ENCODE measurements around the gene CLCN5. TPM values are rescaled to one million over a fixed set of nuclear protein-coding genes. Genes with fewer than 3 reads are reported as not detected.

Gene CLCN5
- polyA plus RNA-seq, 2 of the 4 experiments (the other 2 are of a cell fraction), result 2.6 to 5.2 TPM

- no peak overlapping the region for H3K4me2 ChIP-seq
- TF ChIP-seq USF2 (IDR thresholded peaks at IDR 0.05), result no peak
- TF ChIP-seq CHD2 (IDR thresholded peaks at IDR 0.05; ENCODE audit: low read length, partially characterized antibody), result no peak
- TF ChIP-seq MAX (IDR thresholded peaks at IDR 0.05), result no peak
- no peak for TF ChIP-seq KDM1A (IDR thresholded peaks at IDR 0.05; ENCODE audit: low read depth)
- TF ChIP-seq FOXS1 (CRISPR knock-in tag; IDR thresholded peaks at IDR 0.05), result no peak
- TF ChIP-seq FOSB (CRISPR knock-in tag; IDR thresholded peaks at IDR 0.05), result no peak
- ChIA-PET POLR2A (no interaction called here), CTCF (interaction anchor here (0.5 to 2.9 kb wide), 6 partner anchors 14 to 116 kb away, joined by 3 to 7 read pairs (median 4); no protein-coding TSS in a partner anchor)
- no peak overlapping the region for H3K27ac ChIP-seq
- WGBS (ENCODE audit: missing lambda C conversion rate), result 67% methylated on average over 5 of the region's 5 CpGs
- no peak for ATAC-seq
- no peak for FAIRE-seq
- no peaks in the 10 kb centered on the region for H3K9me3 ChIP-seq
- no peak for DNase-seq (ENCODE audit: low read depth in 1 of 2, low spot score in 1 of 2)
- H3K4me1 ChIP-seq, result peaks cover 6% of the 10 kb centered on the region; the same call in 1 of the 3 replicates
- H3K4me3 ChIP-seq, result no peak overlapping the region
These were observed 44.8 kb upstream of the CLCN5 start for GRCh38 chrX:49877397-49878101.

- ChIA-PET POLR2A (interaction anchor here (0.6 kb wide), 1 partner anchor 686 kb away, joined by 3 read pairs; no protein-coding TSS in a partner anchor), CTCF (interaction anchor here (0.5 to 2.9 kb wide), 6 partner anchors 10 to 117 kb away, joined by 3 to 10 read pairs (median 4); no protein-coding TSS in a partner anchor)
- TF ChIP-seq CBX2 (IDR thresholded peaks at IDR 0.05; ENCODE audit: borderline replicate concordance, low read depth) (no peak), KDM1A (IDR thresholded peaks at IDR 0.05; ENCODE audit: low read depth) (no peak), MAFK (IDR thresholded peaks at IDR 0.05; ENCODE audit: partially characterized antibody) (no peak), GATA3 (IDR thresholded peaks at IDR 0.05; ENCODE audit: borderline replicate concordance) (no peak), POLR2A (IDR thresholded peaks at IDR 0.05; ENCODE audit: low read length) (no peak), FOSL2 (IDR thresholded peaks at IDR 0.05) (no peak), FOSL2 (CRISPR knock-in tag; IDR thresholded peaks at IDR 0.05) (no peak), ZNF302 (CRISPR knock-in tag; IDR thresholded peaks at IDR 0.05) (no peak), ZC3H11A (IDR thresholded peaks at IDR 0.05) (no peak), POLR2AphosphoS2 (conservative IDR thresholded peaks at IDR 0.05; ENCODE audit: low read length) (no peak), NR3C1 (IDR thresholded peaks at IDR 0.05) (no peak), CTCF (IDR thresholded peaks at IDR 0.05) (no peak), HDAC2 (IDR thresholded peaks at IDR 0.05) (no peak)
- no peak for FAIRE-seq
- Histone ChIP-seq H3K4me3 (peak overlapping the region; percentile 72), H3K4me1 (peaks cover 6% of the 10 kb centered on the region; the same call in 1 of the 3 replicates), H3K9me3 (no peaks in the 10 kb centered on the region), H3K4me2 (peak overlapping the region; percentile 72), H3K27ac (peak overlapping the region; percentile 92 to 98)
- WGBS (ENCODE audit: missing lambda C conversion rate), result 74% methylated on average over 13 of the region's 28 CpGs
- DNase-seq (ENCODE audit: low read depth in 1 of 2, low spot score in 1 of 2), result no peak
- no peak for ATAC-seq
These were observed 44.1 kb upstream of the CLCN5 start for GRCh38 chrX:49878128-49878833.

GRCh38 chrX:49878834-49879655 is 43.4 kb upstream of the CLCN5 start, which contains the start of gene USP27X:
USP27X (plus strand) TSS chrX:49879484; CDS start chrX:49880308, 824 bp downstream.
- H3K4me2 ChIP-seq, result peak within 1 kb of the TSS; percentile 72
- whole genome bisulfite sequencing (ENCODE audit: missing lambda C conversion rate), result 2% methylated on average over 32 of the region's 60 CpGs
- H3K9me3 ChIP-seq, result no peaks in the 10 kb centered on the region
- DNase-seq (ENCODE audit: low read depth in 1 of 2, low spot score in 1 of 2) (peak; percentile 40 to 76), FAIRE-seq (no peak), ATAC-seq (peak; percentile 94 to 95)
- peaks cover 6% of the 10 kb centered on the region; the same call in 1 of the 3 replicates for H3K4me1 ChIP-seq
- H3K27ac ChIP-seq, result peak within 1 kb of the TSS; percentile 92 to 98
- peak within 1 kb of the TSS; percentile 72 for H3K4me3 ChIP-seq
- ChIA-PET POLR2A (interaction anchor here (0.6 kb wide), 1 partner anchor 686 kb away, joined by 3 read pairs; no protein-coding TSS in a partner anchor), CTCF (interaction anchor here (0.7 to 2.9 kb wide), 6 partner anchors 9 to 118 kb away, joined by 3 to 10 read pairs (median 4); no protein-coding TSS in a partner anchor)
- no peak for TF ChIP-seq RFX5 (IDR thresholded peaks at IDR 0.05)
- no peak for TF ChIP-seq HOXB5 (CRISPR knock-in tag; IDR thresholded peaks at IDR 0.05)
- no peak for TF ChIP-seq FOSB (CRISPR knock-in tag; IDR thresholded peaks at IDR 0.05)
- TF ChIP-seq RCOR1 (IDR thresholded peaks at IDR 0.05; ENCODE audit: low read depth, low read length), result no peak
- TF ChIP-seq NFE2L2 (conservative IDR thresholded peaks at IDR 0.05; ENCODE audit: low read length), result no peak
- TF ChIP-seq RARB (CRISPR knock-in tag; IDR thresholded peaks at IDR 0.05), result no peak
- TF ChIP-seq CHD2 (IDR thresholded peaks at IDR 0.05; ENCODE audit: low read length, partially characterized antibody), result no peak
- peak; percentile 14; the same call in 1 of the 2 replicates for TF ChIP-seq MYC (IDR thresholded peaks at IDR 0.05; ENCODE audit: borderline replicate concordance, low read length)
- no peak for TF ChIP-seq TFCP2L1 (CRISPR knock-in tag; IDR thresholded peaks at IDR 0.05)
- no peak for TF ChIP-seq ATOH8 (CRISPR knock-in tag; IDR thresholded peaks at IDR 0.05; ENCODE audit: low read depth)
- TF ChIP-seq SREBF2 (IDR thresholded peaks at IDR 0.05), result no peak
- peak; percentile 46 for TF ChIP-seq POLR2A (IDR thresholded peaks at IDR 0.05; ENCODE audit: low read length)
- TF ChIP-seq FOXS1 (CRISPR knock-in tag; IDR thresholded peaks at IDR 0.05), result no peak
- TF ChIP-seq CEBPB (IDR thresholded peaks at IDR 0.05), result no peak

Measured in A549 (cell line).